ENCODE results near the gene SRRM5.
"Not testable (repeated sequence)": the region's sequence is repeated elsewhere in the genome, so short reads cannot be mapped to it uniquely, and the experiment has no call there.

SRRM5 gene

DNA sequence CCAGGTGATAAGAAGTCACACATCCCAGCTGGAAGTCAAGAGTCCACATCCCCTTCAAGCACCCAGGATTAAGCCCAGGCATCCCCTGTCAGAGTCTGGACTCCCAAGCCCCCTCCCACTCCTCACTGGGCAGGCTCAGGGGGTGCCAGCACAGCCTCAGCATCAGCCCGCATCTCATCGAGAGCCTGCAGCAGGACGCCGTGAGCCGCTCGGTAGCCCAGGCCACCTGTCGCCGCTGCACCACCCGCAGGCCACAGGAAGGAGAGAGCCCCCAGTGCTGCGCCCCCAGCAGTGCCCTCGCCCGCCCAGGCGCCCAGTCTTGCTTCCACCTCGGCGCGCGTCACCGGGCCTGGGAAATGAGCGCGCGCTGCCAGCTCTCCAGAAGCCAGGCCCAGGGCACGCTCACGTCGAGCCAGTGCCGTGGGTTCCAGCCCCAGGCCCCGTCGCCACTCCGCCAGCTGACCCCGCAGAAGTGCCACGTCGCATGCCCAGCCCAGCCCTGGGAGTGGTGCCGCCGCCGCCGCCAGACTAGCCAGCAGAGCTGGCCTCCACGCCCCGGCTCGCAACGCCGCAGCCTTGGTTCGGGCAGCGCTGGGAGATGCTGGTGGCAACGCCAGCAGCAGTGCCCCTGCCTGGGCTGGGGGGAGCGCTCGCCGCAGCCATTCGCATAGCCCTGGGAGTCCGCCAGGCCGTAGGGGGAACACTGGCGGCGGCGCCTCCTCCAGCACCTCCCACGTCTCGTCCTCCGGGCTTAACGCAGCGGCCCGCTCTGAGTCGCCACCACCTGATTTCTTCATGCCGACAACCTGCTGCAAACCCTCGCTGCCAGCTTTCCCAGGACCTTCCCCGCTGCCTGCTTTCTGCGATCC lies 19.8 kb upstream of the SRRM5 start:
- DNase-seq: no peak

DNA sequence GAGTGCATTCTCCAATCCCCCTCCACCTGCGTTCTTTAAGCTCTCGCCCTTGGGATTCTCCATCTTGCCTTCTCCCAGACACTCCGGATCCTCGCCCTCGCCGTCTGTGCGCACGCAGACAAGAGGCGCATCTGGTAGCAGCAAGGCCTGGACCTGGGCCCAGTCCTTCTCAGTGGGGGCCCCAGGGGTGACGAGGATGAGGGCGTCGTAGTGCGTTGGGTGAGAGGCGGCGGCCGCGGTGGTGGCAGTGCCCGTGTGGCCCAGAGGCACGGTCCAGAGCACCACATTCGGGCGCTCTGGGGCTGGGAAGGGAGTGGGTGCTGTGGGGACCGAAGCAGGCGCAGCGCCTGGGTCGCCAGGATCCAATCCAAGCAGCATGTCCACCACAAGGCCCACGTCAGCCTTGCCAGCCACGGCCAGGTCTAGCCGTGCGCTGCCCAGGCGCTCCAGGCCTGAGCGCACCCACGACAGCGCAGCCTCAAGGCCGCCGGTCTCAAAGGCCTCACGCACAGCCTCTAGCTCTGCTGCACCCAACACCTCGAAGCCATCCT lies 19.0 kb upstream of the SRRM5 start:
- DNase-seq: no peak

DNA sequence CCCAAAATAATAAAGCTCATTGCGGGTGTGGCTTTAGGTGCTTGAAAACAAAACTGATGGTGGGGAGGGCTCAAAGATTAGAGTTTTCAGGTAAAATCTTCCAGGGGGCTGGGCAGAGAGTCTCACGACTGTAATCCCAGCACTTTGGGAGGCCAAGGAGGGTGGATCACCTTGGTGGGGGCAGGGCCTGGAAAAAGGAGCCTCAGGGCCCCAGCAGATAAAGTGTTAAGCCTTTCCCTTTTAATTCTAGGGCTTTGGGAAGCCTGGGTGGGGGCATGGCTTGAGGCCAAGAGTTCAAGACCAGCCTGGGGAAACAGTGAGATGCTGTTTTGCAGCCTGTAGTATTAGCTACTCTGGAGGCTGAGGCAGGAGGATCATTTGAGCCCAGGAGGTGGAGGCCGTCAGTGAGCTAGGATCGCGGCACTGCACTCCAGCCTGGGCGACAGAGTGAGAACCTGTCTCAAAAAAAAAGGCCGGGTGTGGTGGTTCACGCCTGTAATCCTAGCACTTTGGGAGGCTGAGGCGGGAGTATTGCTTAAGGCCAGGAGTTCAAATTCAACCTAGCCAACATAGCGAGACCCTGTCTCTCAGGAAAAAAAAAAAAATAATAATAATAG lies 17.7 kb upstream of the SRRM5 start:
- no peak for DNase-seq

DNA sequence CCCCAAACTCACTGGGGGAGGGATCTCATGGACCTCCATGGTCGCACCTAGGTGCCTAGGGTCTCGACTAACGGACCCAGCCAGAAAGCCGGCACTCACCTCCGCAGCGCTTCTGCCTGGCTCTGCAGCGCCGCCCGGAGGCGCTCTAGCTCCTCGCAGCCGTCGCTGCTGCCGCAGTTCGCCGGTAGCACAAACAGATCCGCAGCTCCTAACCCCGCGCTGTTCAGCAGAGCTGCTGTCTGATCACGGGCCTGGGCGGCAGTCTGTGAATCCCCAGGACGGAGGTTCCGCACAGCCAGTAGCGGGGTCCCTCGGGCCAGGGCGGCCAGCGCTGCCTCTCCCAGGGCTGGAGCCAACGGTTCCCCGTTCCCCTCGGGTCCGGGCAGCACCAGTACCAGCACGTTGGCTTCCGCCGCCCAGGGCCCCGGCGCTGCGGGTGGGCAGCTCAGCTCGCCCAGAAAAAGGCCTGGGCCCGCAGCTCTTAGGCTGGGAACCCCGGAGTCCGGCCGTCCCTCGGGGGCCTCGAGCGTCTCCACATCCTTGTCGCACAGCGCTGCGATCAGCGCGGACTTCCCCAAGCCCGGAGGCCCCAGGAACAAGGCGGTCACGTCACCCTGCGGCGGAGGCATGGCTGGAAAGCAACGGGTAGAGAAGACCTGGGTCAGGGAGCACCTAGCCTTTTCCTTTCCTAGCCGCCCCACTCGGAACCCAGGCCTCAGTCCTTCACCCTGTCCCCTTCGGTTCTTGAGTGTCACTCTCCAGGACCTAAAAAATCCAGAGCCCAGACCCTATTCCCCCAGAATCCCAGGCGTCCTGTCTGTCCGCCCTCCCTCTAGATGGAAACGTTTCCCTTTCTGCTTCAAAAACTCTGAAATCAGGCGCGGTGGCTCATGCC lies 16.9 kb upstream of the SRRM5 start:
- DNase-seq: peak; percentile 8

DNA sequence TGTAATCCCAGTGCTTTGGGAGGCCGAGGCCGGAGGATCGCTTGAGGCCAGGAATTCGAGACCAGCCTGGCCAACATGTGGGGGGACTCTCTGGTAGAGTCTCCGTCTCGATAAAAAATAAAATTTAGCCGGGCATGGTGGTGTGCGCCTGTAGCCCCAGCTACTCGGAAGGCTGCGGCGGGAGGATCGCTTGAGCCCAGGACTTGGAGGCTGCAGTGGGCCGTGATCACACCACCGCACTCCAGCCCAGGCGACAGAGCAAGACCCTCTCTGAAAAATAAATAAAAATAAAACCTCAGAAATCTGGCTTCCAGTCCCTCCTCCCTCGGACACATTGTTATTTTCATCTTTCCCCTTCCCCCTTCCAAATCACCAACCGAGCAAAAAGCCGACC lies 16.3 kb upstream of the SRRM5 start:
- no peak for DNase-seq

DNA sequence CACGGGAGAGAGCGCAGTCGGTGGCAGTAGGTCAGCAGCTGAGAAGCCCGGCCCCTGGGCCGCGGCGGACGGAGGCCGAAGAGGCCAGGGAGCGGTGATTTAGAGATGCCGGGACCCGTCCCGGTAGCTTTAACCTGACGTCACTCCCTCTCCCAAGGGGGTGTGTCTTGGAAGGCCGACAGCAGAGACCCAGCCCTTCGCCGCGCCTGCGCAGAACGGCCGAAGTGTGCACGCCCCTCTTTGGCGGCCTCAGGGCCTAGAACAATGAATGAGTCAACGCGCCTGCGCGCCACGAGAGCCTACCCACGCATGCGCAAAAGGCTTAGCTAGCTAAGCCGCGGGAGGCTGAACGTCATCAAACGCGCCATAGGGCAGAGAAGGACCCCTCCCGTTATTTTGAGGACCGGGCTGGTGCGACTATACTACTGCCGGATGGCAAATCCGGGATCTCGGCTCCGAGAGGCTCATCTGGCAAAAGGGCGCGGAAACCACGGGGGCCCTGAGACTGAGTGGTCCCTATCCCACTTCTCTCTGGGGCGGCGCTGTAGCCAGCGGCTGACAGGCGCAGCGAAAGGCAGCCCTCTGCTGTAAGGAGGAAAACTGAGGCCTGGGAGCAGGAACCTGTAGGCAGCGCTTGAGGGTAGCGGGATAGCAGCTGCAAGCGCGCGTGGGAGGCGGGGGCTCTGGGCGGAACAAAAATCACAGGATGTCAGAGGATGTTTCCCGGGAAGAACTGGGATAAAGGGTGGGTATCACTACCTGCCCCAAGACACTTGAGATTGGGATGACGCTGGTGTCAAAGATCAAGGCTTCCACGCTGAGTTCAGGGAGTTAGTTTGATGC lies 15.7 kb upstream of the SRRM5 start, which contains the start of the genes IRGQ and ZNF576:
Gene IRGQ (minus strand): TSS at position 136 of the 843 bp plus-strand sequence. CDS start 796 bp downstream, outside the sequence.
Gene ZNF576 (plus strand): TSS at position 597 of the 843 bp plus-strand sequence. CDS start 514 bp downstream, outside the sequence.
- peak; percentile 99 for DNase-seq

DNA sequence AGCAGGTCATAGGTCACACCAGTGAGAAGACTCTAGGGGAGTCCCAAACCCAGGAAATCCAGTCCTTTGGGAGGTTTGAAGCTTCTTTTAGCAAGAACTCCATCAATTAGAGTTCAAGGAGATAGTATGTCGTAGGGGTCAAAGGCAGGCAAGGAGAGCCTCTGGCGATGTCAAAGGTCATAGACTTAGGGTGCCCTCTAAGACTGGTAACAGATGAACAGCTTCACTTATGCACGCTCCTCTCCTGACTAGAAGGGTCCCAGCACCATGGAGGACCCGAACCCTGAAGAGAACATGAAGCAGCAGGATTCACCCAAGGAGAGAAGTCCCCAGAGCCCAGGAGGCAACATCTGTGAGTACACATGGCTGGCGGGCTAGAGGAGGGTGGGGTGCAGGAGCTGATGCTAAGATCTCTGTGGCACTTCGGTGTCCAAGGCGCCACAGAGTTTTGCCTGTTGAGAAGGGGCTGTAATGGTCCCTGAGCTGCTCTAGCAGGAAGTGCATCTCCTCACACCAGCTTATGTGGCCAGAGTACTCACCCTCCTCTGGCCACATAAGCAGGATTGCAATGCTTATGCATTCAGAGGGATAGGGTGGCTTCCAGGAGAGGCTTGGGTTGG lies 14.9 kb upstream of the SRRM5 start:
- DNase-seq: peak; percentile 59

DNA sequence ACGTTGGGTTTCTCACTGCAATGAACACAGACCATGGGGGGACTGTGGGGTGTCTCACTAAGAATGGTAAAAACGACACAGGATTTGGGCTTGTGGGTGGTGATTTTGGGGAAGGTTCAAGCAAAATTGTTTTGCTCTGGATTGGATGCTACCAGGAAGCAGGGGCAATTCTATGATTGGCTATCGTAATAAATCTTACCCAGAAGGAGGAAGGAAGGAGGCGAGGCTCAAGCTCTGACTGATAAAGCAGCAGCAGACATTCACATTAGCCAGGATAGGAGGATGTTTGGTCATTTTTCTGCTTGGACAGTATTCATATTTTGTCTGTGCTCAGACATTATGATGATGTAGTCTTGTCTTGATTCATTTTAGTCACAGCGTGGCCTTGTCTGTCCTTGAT lies 14.0 kb upstream of the SRRM5 start:
- no peak for DNase-seq

DNA sequence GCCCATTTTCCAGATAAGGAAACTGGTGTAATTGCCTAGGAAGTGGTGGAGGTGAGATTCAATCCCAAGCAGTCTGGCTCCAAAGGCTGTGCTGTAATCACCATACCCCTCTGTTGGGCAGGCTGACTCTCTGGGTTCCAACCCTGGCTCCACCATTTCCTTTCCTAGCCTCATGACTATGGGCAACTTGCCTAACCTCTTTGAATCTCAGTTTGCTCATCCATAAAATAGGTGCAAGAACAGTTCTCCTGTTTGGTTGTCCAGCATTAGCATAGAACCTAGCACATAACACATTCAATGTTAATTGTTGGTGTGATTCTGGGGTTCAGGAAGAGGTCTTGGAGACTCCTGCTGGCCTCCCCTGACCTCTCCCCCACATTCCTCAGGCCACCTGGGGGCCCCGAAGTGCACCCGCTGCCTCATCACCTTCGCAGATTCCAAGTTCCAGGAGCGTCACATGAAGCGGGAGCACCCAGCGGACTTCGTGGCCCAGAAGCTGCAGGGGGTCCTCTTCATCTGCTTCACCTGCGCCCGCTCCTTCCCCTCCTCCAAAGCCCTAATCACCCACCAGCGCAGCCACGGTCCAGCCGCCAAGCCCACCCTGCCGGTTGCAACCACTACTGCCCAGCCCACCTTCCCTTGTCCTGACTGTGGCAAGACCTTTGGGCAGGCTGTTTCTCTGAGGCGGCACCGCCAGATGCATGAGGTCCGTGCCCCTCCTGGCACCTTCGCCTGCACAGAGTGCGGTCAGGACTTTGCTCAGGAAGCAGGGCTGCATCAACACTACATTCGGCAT lies 13.2 kb upstream of the SRRM5 start:
- DNase-seq: no peak

DNA sequence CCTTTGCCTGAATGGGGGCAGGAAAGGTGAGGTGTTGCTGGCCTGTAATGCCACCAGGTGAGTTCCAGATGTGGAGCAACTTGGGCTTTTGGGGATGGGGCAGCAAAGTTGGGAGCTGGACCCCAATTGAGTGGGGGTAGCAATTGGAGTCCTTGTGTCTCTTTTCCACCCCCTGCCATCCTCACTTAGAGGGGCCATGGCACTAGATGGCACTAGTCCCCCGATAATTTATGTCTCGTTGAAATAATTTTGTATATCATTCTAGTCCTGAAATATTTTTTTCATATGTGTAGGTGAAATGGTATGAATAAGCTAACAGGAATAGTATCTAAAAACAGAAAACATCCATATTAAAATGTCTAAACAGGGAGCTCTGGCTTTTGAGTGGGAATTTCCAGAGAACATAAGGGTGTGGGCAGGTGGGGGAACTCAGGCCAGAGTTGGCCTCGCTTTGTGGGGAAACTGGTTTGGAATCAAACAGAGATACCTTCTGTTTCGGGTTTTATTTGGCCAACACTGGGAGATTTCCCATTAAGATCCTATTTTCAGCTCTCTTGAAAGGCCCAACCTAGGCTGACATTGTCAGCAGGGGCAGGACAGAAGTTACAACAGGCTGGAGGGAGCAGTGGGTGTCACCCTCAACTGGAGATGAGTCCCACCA lies 12.1 kb upstream of the SRRM5 start:
- DNase-seq: no peak

DNA sequence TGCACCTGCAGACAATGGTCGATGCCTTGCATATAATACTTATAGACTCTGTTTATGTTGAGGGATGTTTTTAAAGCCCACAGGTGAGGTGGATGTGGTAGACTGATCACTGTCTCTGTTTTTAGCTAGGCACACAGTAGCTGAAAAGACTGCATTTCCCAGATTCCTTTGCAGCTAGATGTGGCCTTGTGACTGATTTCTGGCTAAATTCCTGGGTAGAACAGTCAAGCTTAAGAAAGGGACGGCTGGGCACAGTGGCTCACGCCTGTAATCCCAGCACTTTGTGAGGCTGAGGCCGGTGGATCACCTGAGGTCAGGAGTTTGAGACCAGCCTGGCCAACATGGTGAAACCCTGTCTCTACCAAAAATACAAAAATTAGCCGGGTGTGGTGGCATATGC lies 11.6 kb upstream of the SRRM5 start:
- not testable (repeated sequence) for DNase-seq

DNA sequence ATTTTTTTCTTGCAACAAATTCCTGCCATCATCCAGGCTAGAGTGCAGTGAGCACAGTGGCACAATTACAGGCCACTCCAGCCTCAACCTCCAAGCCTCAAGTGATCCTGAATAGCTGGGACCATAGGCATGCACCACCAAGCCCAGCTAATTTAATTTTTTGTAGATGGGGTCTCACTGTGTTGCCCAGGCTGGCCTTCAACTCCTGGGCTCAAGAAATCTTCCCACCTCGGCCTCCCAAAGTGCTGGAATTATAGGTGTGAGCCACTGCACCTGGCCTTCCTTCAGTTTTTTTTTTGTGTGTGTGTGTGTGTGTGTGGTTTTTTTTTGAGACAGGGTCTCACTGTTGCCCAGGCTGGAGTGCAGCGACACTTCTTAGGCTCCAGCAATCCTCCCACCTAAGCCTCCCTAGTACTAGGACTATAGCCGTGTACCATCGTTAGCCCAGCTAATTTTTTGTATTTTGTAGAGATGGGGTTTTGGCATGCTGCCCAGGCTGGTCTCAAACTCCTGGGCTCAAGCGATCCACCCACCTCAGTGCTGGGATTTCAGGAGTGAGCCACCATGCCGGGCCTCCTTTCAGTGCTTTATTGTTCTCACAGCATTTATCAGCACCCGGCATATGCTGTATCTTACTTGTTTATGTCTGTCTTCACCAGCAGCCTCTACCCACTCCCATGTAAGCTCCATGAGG lies 5.9 kb upstream of the SRRM5 start:
- DNase-seq: peak; percentile 43

DNA sequence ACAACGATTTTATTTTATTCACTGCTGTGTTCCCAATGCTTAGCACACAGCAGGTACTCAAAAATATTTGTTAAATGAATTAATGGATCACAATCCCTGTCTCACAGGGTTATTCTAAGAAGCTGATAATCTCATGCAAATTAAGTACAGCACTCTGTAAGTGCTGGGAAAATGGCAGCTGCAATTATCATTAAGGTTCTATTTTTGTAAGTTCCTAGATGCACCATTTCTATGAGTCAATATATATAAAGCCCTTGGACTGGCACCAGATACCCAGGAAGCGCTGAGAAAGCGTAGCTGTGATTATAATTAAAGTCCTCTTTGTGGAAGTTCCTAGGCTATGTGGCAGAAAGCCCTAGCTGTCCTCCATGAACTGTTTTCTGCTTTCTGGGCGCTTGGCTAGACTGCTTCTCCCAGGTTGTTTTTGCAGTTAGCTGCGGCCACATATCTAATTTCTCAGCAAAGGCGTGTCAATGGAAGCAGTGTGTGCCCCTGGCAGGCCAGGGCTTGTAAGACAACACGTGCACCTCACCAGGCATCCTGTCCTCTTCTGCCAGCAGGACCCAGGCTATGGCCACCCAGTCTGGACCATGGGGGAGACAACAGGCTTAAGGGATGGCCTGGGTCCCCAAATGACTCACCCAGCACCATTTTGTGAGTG lies 5.2 kb upstream of the SRRM5 start:
- DNase-seq: peak; percentile 52

DNA sequence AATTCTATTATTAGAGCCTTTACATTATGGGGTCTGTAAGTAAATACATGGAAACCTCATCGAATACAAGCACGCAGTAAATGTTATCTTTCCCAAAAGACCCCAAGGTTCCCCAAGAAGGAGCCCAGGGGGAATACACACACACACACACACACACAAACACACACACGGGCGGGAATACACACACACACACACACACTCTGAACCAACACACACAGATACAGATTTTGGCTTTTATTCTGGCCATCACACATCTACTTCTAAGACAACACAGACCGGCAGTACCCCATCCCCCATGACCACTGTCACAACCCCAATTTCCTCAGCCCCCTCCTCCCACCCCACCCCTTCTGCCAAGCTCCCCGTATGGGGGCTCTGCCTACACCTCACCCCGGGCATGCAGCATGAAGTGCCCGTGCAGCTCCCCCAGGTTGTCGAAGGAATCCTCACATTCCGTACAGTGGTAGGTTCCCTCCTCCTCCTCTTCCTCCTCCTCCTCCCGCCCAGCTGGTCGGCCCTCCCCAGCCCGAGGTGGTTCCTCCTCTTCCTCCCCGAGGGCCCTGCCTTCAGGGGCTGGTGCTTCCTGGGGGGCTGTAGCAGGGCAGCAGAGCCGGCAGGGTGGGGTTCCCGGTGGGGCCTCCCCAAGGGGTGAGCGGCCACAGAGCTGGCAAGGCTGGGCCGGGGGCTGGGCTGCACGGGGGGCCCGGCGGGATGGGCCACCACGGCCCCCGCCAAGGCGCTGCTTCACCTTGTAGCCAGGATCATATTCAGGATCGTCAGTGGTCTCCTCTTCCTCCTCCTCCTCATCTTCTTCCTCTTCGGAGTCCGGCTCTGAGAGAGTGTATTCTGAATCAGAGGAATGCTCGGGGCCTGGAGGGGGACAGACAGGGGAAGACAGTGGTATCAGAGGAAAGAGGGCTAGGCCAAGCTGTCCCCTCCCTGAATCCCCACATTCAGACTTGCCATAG lies 4.4 kb upstream of the SRRM5 start:
- DNase-seq: no peak

DNA sequence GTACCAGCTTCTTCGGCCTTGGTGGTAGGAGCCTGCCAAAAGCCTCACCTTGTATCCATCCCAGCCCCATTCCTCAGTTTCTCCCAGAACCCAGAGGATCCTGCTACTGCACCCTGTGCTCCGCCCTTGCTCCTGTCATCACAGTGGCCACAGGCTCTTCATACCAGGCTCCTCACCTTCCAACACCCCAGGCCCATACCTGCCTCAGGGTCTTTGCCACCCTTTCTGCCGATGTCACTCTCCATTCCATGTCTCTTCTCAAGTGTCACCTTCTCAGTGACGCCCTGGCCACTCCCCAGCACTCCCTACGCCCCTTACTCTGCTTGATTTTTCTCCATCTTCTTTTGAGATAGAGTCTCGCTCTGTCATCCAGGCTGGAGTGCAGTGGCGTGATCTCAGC lies 2.0 kb upstream of the SRRM5 start:
- DNase-seq: no peak

DNA sequence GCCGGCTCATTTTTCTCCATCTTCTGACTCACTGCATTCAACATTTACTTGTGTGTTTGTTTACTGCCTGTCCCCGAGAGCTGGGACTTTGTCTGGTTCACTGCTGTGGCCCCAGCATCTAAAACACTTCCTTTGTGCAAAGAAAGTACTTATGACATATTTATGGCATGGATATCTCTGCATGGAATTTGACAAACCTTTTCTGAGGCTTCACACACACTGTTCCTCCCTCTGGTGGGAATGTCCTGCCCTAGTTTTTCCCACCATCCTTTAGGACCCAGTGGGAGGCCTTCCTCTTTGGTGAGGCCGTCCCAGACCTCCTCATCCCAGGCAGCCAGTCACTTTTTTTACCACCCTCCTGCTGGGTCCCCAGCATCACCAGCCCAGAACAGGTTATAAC lies 1.4 kb upstream of the SRRM5 start:
- no peak for DNase-seq

DNA sequence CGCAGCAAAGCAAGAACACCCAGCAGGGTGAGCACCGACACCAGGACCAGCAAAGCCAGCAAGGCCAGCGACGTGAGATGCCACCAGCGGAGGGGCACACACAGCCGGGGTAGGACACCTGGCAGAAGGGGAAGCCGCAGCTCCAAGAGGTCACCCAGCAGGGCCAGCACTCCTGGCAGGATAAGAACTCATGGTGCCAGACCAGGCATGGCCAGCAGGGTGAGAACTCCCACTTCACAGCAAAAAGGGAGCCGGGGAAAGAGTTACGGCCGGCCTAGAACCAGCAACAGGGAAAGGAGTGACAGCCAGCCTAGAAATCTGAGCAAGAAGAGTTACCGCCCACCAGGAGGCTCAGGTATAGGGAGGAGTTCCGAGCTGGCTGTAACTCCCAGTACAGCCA lies 486 bp downstream of the SRRM5 start:
- no peak for DNase-seq

DNA sequence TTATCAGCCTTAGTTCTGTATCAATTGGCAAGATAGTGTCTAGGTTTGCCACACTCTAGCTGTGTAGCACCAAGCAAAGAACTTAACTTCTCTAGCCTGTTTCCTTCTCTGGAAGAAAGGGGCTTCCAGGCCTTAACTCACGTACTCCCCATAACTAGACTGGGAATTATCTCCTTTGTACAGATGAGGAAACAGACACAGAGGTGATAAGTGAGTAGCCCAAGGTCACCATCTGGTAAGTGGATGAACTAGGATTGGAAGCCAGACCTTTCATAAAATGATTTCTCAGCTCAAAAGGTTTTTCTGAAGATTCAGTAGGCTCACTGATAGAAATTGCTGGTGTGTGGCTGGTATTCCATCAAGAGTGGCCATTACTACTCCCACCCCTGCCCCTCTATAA lies 4.4 kb downstream of the SRRM5 start:
- no peak for DNase-seq

All from NCI-H2171 treated with DMSO at 0.1 percent for 48 hours (cell line).